Measurements from ENCODE around the gene CFAP100.

Gene CFAP100

GRCh38 chr3:126450219-126450618 is 55.5 kb downstream of the CFAP100 start:
- no peak overlapping the region for H3K4me3 ChIP-seq (ENCODE audit: low read length)
- no peak for TF ChIP-seq ZNF274 (IDR thresholded peaks at IDR 0.05; ENCODE audit: low read depth, low read length)

GRCh38 chr3:126450744-126451143 is 56.0 kb downstream of the CFAP100 start:
- TF ChIP-seq ZNF274 (IDR thresholded peaks at IDR 0.05; ENCODE audit: low read depth, low read length), result no peak
- H3K4me3 ChIP-seq (ENCODE audit: low read length), result no peak overlapping the region

GRCh38 chr3:126451511-126451910 is 56.8 kb downstream of the CFAP100 start:
- TF ChIP-seq ZNF274 (IDR thresholded peaks at IDR 0.05; ENCODE audit: low read depth, low read length), result no peak
- no peak overlapping the region for H3K4me3 ChIP-seq (ENCODE audit: low read length)

GRCh38 chr3:126452213-126452612 is 57.5 kb downstream of the CFAP100 start:
- no peak for TF ChIP-seq ZNF274 (IDR thresholded peaks at IDR 0.05; ENCODE audit: low read depth, low read length)
- H3K4me3 ChIP-seq (ENCODE audit: low read length), result no peak overlapping the region

GRCh38 chr3:126454025-126454424 is 59.3 kb downstream of the CFAP100 start:
- H3K4me3 ChIP-seq (ENCODE audit: low read length), result no peak overlapping the region
- no peak for TF ChIP-seq ZNF274 (IDR thresholded peaks at IDR 0.05; ENCODE audit: low read depth, low read length)

GRCh38 chr3:126454437-126455198 is 59.9 kb downstream of the CFAP100 start:
- no peak overlapping the region for H3K4me3 ChIP-seq (ENCODE audit: low read length)
- TF ChIP-seq ZNF274 (IDR thresholded peaks at IDR 0.05; ENCODE audit: low read depth, low read length), result no peak

- no peak overlapping the region for H3K4me3 ChIP-seq (ENCODE audit: low read length)
- no peak for TF ChIP-seq ZNF274 (IDR thresholded peaks at IDR 0.05; ENCODE audit: low read depth, low read length)
These were observed 61.5 kb downstream of the CFAP100 start for GRCh38 chr3:126456211-126456610.

- no peak overlapping the region for H3K4me3 ChIP-seq (ENCODE audit: low read length)
- TF ChIP-seq ZNF274 (IDR thresholded peaks at IDR 0.05; ENCODE audit: low read depth, low read length), result no peak
These were observed 62.2 kb downstream of the CFAP100 start for GRCh38 chr3:126456766-126457388.

GRCh38 chr3:126459111-126459762 is 64.5 kb downstream of the CFAP100 start:
- H3K4me3 ChIP-seq (ENCODE audit: low read length), result no peak overlapping the region
- no peak for TF ChIP-seq ZNF274 (IDR thresholded peaks at IDR 0.05; ENCODE audit: low read depth, low read length)

- no peak overlapping the region for H3K4me3 ChIP-seq (ENCODE audit: low read length)
- no peak for TF ChIP-seq ZNF274 (IDR thresholded peaks at IDR 0.05; ENCODE audit: low read depth, low read length)
These were observed 65.0 kb downstream of the CFAP100 start for GRCh38 chr3:126459763-126460127.

GRCh38 chr3:126460381-126460780 is 65.7 kb downstream of the CFAP100 start:
- no peak overlapping the region for H3K4me3 ChIP-seq (ENCODE audit: low read length)

GRCh38 chr3:126461450-126462070 is 66.9 kb downstream of the CFAP100 start:
- no peak for TF ChIP-seq ZNF274 (IDR thresholded peaks at IDR 0.05; ENCODE audit: low read depth, low read length)
- H3K4me3 ChIP-seq (ENCODE audit: low read length), result no peak overlapping the region

More at GRCh38 chr3:126460381-126460780, 65.7 kb downstream of the CFAP100 start:
- TF ChIP-seq ZNF274 (IDR thresholded peaks at IDR 0.05; ENCODE audit: low read depth, low read length), result no peak

- no peak for TF ChIP-seq ZNF274 (IDR thresholded peaks at IDR 0.05; ENCODE audit: low read depth, low read length)
- H3K4me3 ChIP-seq (ENCODE audit: low read length), result no peak overlapping the region
These were observed 68.8 kb downstream of the CFAP100 start for GRCh38 chr3:126463521-126463920.

- no peak for TF ChIP-seq ZNF274 (IDR thresholded peaks at IDR 0.05; ENCODE audit: low read depth, low read length)
- H3K4me3 ChIP-seq (ENCODE audit: low read length), result no peak overlapping the region
These were observed 69.4 kb downstream of the CFAP100 start for GRCh38 chr3:126464093-126464492.
